GM12891 (cell line): ENCODE data around the gene FHDC1.

Experiments
- DNase-seq: peaks from one replicate; pipeline ENCODE4 v3.0.0; 2011; ENCODE audit warnings: low spot score; ENCODE audit not compliant: insufficient read length
- FAIRE-seq: peaks from 2 replicates; lab custom pipeline; 2011; peaks lifted over from hg19 to GRCh38; lab: Jason Lieb, UNC
- PAX5 ChIP-seq: IDR thresholded peaks from 2 replicates; pipeline ENCODE4 v1.6.1; 2011; ENCODE audit warnings: low read length, moderate library complexity, mild to moderate bottlenecking; ENCODE audit not compliant: insufficient read depth, severe bottlenecking
- POLR2A ChIP-seq: IDR thresholded peaks from 2 replicates; pipeline ENCODE4 v1.6.1; 2011; ENCODE audit warnings: low read depth, low read length, control low read depth
- POLR2AphosphoS5 ChIP-seq: IDR thresholded peaks from 2 replicates; pipeline ENCODE4 v1.6.1; 2011; ENCODE audit warnings: low read depth, low read length, control low read depth
- POU2F2 ChIP-seq: IDR thresholded peaks from 2 replicates; pipeline ENCODE4 v1.6.1; 2011; ENCODE audit warnings: low read depth, mild to moderate bottlenecking, control low read depth, low read length, moderate library complexity
- SPI1 ChIP-seq: IDR thresholded peaks from 2 replicates; pipeline ENCODE4 v1.6.1; 2011; ENCODE audit warnings: low read depth, low read length, control low read depth
- TAF1 ChIP-seq: IDR thresholded peaks from 2 replicates; pipeline ENCODE4 v1.6.1; 2011; ENCODE audit warnings: low read depth, low read length, control low read depth

FHDC1 gene

DNA sequence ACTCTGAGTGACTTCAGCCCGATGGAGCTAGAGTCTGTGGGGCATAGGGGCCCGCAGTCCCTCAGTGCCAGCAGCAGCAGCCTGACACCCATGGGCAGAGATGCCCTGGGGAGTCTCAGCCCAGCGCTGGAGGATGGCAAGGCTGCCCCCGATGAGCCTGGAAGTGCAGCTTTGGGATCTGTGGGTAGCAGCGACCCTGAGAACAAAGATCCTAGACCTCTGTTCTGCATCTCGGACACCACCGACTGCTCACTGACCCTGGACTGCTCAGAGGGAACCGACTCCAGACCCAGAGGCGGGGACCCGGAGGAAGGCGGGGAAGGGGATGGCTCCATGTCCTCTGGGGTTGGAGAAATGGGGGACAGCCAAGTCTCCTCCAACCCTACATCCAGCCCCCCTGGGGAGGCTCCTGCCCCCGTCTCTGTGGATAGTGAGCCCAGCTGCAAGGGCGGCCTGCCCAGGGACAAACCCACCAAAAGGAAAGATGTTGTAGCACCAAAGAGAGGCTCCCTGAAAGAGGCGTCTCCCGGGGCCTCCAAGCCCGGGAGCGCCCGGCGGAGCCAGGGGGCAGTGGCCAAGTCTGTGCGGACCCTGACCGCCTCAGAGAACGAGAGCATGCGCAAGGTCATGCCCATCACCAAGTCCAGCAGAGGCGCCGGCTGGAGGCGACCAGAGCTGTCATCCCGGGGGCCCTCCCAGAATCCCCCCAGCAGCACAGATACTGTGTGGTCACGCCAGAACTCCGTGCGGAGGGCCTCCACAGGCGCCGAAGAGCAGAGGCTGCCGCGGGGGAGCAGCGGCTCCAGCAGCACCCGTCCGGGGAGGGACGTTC lies 39.5 kb downstream of the FHDC1 start:
- FAIRE-seq (no peak), DNase-seq (no peak)
- TF ChIP-seq POLR2AphosphoS5 (no peak), POLR2A (no peak), POU2F2 (no peak), TAF1 (no peak), PAX5 (no peak), SPI1 (no peak)

DNA sequence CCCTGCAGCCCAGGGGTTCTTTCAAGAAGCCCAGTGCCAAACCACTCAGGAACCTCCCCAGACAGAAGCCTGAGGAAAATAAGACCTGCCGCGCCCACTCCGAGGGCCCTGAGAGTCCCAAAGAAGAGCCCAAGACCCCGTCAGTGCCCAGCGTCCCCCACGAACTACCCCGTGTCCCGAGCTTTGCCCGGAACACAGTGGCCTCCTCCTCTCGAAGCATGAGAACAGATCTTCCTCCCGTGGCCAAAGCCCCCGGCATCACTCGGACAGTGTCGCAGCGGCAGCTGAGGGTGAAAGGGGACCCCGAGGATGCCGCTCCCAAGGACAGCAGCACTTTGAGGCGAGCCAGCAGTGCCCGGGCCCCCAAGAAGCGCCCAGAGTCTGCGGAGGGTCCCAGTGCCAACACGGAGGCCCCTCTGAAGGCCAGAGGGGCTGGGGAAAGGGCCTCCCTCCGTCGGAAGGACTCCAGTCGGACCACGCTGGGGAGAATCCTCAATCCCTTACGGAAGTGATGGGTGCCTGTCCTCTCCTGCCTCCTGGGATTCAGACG lies 40.2 kb downstream of the FHDC1 start:
- TF ChIP-seq POU2F2 (no peak), SPI1 (no peak), POLR2AphosphoS5 (no peak), POLR2A (no peak), PAX5 (no peak), TAF1 (no peak)
- no peak for DNase-seq
- no peak for FAIRE-seq

- FAIRE-seq (no peak), DNase-seq (no peak)
- no peak for TF ChIP-seq SPI1
- no peak for TF ChIP-seq POLR2A
- TF ChIP-seq TAF1 = no peak
- no peak for TF ChIP-seq PAX5
These were observed 43.7 kb downstream of the FHDC1 start for GRCh38 chr4:152979731-152980330.

DNA sequence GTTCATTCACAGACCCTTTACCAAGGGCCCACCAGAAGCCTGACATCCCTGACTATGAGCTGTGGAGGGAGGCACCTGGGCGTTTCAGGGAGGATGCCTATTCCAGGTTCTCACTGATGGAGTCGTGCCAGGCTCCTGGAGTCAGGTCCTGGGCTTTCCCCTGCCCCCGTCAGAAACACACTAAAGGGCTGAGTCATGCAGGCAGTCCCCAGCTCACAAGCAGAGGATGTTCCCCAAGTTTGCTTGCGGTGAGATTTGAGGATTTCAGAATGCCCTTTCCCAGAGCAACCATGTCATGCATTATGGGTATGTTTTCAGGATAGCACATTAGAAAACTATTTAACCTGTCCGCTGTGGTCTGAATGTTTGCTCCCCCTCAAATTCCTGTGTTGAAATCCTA lies 45.2 kb downstream of the FHDC1 start:
- DNase-seq (no peak), FAIRE-seq (no peak)
- TF ChIP-seq POU2F2 = no peak
- TF ChIP-seq SPI1 = no peak
- no peak for TF ChIP-seq PAX5
- no peak for TF ChIP-seq POLR2AphosphoS5
- no peak for TF ChIP-seq POLR2A
- TF ChIP-seq TAF1 = no peak

- FAIRE-seq (no peak), DNase-seq (no peak)
- TF ChIP-seq POLR2A (no peak), POLR2AphosphoS5 (no peak), TAF1 (no peak), SPI1 (no peak), PAX5 (no peak), POU2F2 (no peak)
These were observed 45.7 kb downstream of the FHDC1 start for GRCh38 chr4:152981842-152982241.

DNA sequence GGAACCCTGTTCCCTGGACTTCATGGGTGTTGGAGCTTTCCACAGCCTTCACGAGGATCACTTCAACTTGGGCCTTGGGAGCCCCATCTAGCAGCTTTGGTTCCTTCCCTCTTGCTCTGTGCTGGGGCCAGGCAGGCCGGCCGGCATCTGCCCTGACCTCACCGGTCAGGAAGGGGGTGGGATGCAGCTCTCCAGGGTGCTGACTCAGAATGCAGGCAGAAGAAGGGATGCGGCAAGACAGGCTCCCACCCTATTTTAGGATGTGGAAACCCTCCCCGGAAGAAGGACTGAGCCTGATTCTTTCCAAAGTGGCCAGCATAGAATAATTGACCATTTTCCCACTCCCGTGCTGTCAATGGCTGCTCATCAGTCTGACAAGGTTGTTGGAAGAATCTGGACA lies 47.1 kb downstream of the FHDC1 start:
- TF ChIP-seq SPI1 (no peak), PAX5 (no peak), TAF1 (no peak)
- FAIRE-seq = no peak
- no peak for DNase-seq

DNA sequence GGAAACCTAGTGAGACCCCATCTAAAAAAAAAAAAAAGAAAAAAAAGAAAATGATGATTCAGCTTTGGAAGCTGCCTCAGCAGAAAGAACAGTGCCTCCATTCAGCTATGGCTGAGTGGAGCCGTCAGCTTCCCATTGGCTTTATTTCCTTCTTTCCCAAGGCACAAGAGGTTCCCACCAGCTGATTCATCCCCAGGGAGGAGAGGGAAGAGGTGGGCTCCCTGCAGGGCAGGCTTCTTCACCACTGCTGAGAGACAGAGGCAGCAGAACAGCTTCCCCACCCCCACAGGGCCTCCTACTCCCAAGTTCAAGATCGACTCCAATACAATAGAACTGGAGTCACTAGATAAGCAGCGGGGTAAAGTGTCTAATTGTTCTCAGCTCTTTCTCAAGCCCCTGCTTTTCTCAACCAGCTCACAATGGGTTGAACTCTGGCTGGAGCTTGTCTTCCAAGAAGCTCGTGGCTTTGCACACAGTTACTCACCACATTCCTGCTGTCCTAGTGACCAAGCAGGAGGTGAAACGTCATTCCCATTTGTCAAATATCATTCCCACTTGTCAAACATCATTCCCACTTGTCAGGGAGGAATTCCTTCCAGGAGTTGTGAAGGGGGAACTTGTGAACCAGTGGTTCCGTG lies 47.8 kb downstream of the FHDC1 start:
- FAIRE-seq = no peak
- TF ChIP-seq TAF1 (no peak), SPI1 (no peak), POU2F2 (no peak), POLR2A (no peak), PAX5 (no peak), POLR2AphosphoS5 (no peak)

DNA sequence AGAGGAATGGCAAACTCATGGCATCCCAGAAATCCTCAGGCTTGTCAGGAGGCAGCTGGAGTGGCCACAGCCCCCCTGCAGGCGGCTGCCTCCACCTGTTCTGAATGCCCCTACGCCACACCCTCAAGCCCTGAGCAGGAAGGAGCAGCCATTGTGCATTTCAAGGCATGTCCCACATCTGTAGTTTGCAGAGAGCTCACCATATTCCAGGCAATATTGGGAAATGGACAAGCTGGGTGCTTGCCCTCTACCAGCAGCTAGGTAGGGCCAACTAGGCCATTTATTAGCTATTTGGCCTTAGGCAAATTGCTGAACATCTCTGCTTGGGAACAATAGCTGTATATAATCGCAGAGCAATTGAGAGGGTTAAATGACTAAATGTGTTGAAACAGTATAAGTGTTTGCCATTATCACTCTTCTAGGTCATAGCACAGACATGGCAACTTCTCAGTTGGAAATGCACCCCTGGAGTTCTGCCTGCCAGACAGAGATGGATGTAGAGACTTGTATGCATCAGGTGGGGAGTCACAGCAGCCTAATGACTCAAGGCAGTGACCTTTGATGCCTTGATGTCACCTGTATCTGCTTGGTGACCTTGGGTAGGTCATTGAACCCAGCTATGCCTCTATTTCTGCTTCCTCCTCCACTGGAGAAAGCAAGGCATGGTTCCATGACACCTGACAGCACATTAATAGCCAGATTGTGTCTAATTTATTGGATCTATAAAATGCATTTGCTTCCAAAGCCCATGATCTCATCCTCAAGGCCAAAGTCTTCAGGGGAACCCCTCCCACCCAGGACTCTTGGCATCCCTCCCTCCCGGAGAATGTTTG lies 52.8 kb downstream of the FHDC1 start:
- DNase-seq (no peak), FAIRE-seq (no peak)
- TF ChIP-seq PAX5 = no peak
- no peak for TF ChIP-seq TAF1
- TF ChIP-seq POLR2AphosphoS5 = no peak
- no peak for TF ChIP-seq POLR2A
- TF ChIP-seq SPI1 = no peak
- no peak for TF ChIP-seq POU2F2

More for the DNA sequence above, 47.8 kb downstream of the FHDC1 start:
- DNase-seq = no peak

- TF ChIP-seq PAX5 (no peak), POLR2A (no peak), TAF1 (no peak), SPI1 (no peak), POU2F2 (no peak), POLR2AphosphoS5 (no peak)
- no peak for DNase-seq
- no peak for FAIRE-seq
These were observed 53.4 kb downstream of the FHDC1 start for GRCh38 chr4:152989554-152989970.
